ENCODE measurements around the gene HMGXB4. TPM values are rescaled to one million over a fixed set of nuclear protein-coding genes. Genes with fewer than 3 reads are reported as not detected.

HMGXB4 gene
- total RNA-seq, 2 experiments from 2014 or later: 33.7 to 38.2 TPM

GRCh38 chr22:35327690-35328471, 70.6 kb downstream of the HMGXB4 start:
- ATAC-seq: no peak

DNA sequence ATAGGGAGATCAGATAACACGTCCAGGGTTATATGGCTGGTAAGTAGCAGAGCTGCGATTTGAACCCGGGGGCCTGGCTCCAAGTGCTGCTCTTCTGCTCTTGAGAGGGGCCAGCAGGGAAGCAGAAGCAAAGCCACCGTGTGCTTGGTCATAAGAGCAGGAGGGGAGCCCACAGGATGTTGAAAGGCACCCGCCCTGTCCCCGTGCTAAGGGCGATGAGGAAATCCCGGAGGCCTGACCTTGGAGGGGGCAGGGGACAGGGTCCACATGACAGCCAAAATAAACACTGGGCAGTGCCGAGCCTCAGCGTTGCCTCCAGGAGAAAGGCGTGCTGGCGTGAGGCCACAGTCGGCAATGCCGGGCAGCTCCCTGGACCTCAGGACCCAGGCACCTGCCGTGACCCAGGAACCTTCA, 71.2 kb downstream of the HMGXB4 start:
- Mint-ChIP-seq H3K9me3 (no peaks in the 10 kb centered on the region), H3K27ac (no peak overlapping the region), H3K4me1 (ENCODE audit: low read depth) (peaks cover 14% of the 10 kb centered on the region), H3K27me3 (no peaks in the 10 kb centered on the region), H3K36me3 (ENCODE audit: low read depth) (peaks cover 16% of the 10 kb centered on the region), H3K4me3 (no peak overlapping the region)
- intact Hi-C loops (cut with micrococcal nuclease): no loop called here
- ChIA-PET CTCF (interaction anchor here (1.2 to 1.5 kb wide), 2 partner anchors 22 to 23 kb away, joined by 4 to 6 read pairs; no protein-coding TSS in a partner anchor), POLR2A (no interaction called here)
- TF ChIP-seq CTCF (IDR thresholded peaks at IDR 0.05): no peak
- ATAC-seq: no peak
- no peak for DNase-seq

More at GRCh38 chr22:35327690-35328471, 70.6 kb downstream of the HMGXB4 start:
- TF ChIP-seq CTCF (IDR thresholded peaks at IDR 0.05): no peak
- DNase-seq: no peak
- ChIA-PET POLR2A (interaction anchor here (0.5 to 0.9 kb wide), 3 partner anchors 28 to 284 kb away, joined by 3 read pairs; partner anchors contain the start of gene TOM1), CTCF (interaction anchor here (0.8 to 1.5 kb wide), 2 partner anchors 22 to 23 kb away, joined by 3 to 6 read pairs; no protein-coding TSS in a partner anchor)
- H3K27me3 Mint-ChIP-seq: no peaks in the 10 kb centered on the region
- H3K4me1 Mint-ChIP-seq (ENCODE audit: low read depth): peaks cover 14% of the 10 kb centered on the region
- H3K36me3 Mint-ChIP-seq (ENCODE audit: low read depth): peaks cover 16% of the 10 kb centered on the region
- no peaks in the 10 kb centered on the region for H3K9me3 Mint-ChIP-seq
- no peak overlapping the region for H3K4me3 Mint-ChIP-seq
- intact Hi-C loops (cut with micrococcal nuclease): no loop called here
- H3K27ac Mint-ChIP-seq: no peak overlapping the region

- Mint-ChIP-seq H3K9me3 (no peaks in the 10 kb centered on the region), H3K36me3 (ENCODE audit: low read depth) (peaks cover 22% of the 10 kb centered on the region), H3K4me1 (ENCODE audit: low read depth) (peaks cover 22% of the 10 kb centered on the region), H3K27ac (no peak overlapping the region), H3K27me3 (no peaks in the 10 kb centered on the region), H3K4me3 (peak overlapping the region; percentile 31)
- POLR2A ChIA-PET: interaction anchor here (0.6 kb wide), 1 partner anchor 29 kb away, joined by 3 read pairs; no protein-coding TSS in a partner anchor
- CTCF ChIA-PET: interaction anchor here (1.0 to 1.5 kb wide), 4 partner anchors 19 to 26 kb away, joined by 3 to 6 read pairs (median 4); no protein-coding TSS in a partner anchor
- no peak for ATAC-seq
- DNase-seq: no peak
- TF ChIP-seq CTCF (IDR thresholded peaks at IDR 0.05): no peak
- intact Hi-C loops (cut with micrococcal nuclease): no loop called here
Observed at GRCh38 chr22:35329114-35329847, 72.0 kb downstream of the HMGXB4 start.

DNA sequence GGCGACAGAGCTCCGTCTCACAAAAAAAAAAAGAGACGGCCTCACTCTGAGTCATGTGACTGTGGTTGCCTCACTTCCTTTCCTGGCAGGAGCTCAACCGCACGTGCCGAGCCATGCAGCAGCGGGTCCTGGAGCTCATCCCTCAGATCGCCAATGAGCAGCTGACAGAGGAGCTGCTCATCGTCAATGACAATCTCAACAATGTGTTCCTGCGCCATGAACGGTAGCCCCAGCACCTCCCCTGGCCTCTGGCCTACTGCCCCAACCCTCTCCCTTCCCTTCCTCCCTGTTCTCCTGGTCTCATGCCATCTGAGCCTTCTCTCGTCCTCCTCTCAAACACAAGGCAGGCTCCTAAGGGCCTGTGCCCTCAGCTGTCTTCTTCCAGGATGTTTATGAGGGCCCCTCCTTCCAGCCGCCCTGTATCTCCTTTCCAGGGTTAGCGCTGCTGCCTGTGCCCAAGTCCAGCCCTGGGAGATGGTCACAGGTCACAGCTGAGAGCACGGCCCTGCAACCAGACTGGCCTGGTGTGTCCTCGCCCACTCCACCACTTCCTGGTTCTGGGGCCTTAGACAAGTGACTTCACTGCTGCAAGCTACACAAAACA, 73.1 kb downstream of the HMGXB4 start:
- peak; percentile 72 for DNase-seq
- TF ChIP-seq CTCF (IDR thresholded peaks at IDR 0.05): no peak
- ChIA-PET CTCF (interaction anchor here (1.1 to 2.5 kb wide), 4 partner anchors 20 to 736 kb away, joined by 3 to 13 read pairs (median 6); partner anchors contain the start of gene TOM1), POLR2A (interaction anchor here (0.7 to 1.3 kb wide), 5 partner anchors 20 to 1791 kb away, joined by 3 to 5 read pairs (median 4); no protein-coding TSS in a partner anchor)
- H3K9me3 Mint-ChIP-seq: no peaks in the 10 kb centered on the region
- H3K36me3 Mint-ChIP-seq (ENCODE audit: low read depth): peaks cover 18% of the 10 kb centered on the region
- no peaks in the 10 kb centered on the region for H3K27me3 Mint-ChIP-seq
- peak overlapping the region; percentile 95 for H3K27ac Mint-ChIP-seq
- peak overlapping the region; percentile 82 for H3K4me3 Mint-ChIP-seq
- intact Hi-C loops (cut with micrococcal nuclease): no loop called here
- peaks cover 24% of the 10 kb centered on the region for H3K4me1 Mint-ChIP-seq (ENCODE audit: low read depth)
- ATAC-seq: peak; percentile 63
